Common myeloid progenitor, CD34-positive (primary cell): ENCODE data around the gene KDM3B.

Experiments
- CTCF ChIA-PET: fragments of 350-600 bp; sonication (Branson Sonifier 250); formaldehyde crosslinking; loops from one replicate; lab custom pipeline; 2021; ENCODE audit warnings: antibody characterized with exemption; lab: Charles Lee
- POLR2A ChIA-PET: fragments of 350-600 bp; sonication (Branson Sonifier 250); formaldehyde crosslinking; loops from one replicate; lab custom pipeline; 2021; ENCODE audit warnings: antibody characterized with exemption; lab: Charles Lee
- DNase-seq, 3 donors: peaks; one replicate each; pipeline versions ENCODE4 v3.0.0 to v3.0.0-alpha.2; 2013
- H3K27ac ChIP-seq, 2 experiments: 1 replicate in 1 of 2; 2 replicates in 1 of 2; pipeline ENCODE4 v1.7.0; 2013; ENCODE audit warnings: inconsistent platforms in 2 of 2, low read length in 2 of 2, mild to moderate bottlenecking in 2 of 2, low read depth in 1 of 2, moderate library complexity in 1 of 2; ENCODE audit not compliant: severe bottlenecking in 2 of 2, insufficient read depth in 1 of 2, poor library complexity in 1 of 2
- H3K27me3 ChIP-seq, 5 experiments: replicated peaks in 2 of 5; 1 replicate in 3 of 5; 2 replicates in 2 of 5; pipeline versions ENCODE4 v1.6.1 to v1.7.0; 2013; ENCODE audit warnings: low read length in 4 of 5, mild to moderate bottlenecking in 2 of 5, moderate library complexity in 2 of 5, inconsistent platforms in 1 of 5; ENCODE audit not compliant: insufficient read depth in 5 of 5, control insufficient read depth in 4 of 5
- H3K36me3 ChIP-seq, 4 experiments: 1 replicate in 2 of 4; 2 replicates in 2 of 4; pipeline versions ENCODE4 v1.6.1 to v1.7.0; 2013; ENCODE audit warnings: low read length in 3 of 4, control low read depth in 1 of 4, mild to moderate bottlenecking in 1 of 4; ENCODE audit not compliant: control insufficient read depth in 4 of 4, insufficient read depth in 4 of 4
- H3K4me1 ChIP-seq, 4 experiments: 1 replicate in 3 of 4; 2 replicates in 1 of 4; pipeline versions ENCODE4 v1.6.1 to v1.7.1; 2013; ENCODE audit warnings: low read length in 3 of 4, mild to moderate bottlenecking in 3 of 4, control low read depth in 1 of 4, inconsistent platforms in 1 of 4, moderate library complexity in 1 of 4; ENCODE audit not compliant: control insufficient read depth in 4 of 4, insufficient read depth in 4 of 4; ENCODE audit errors: control extremely low read depth in 1 of 4
- H3K4me3 ChIP-seq, 7 experiments: 1 replicate in 4 of 7; 2 replicates in 3 of 7; pipeline versions ENCODE4 v1.5.1 to v1.7.0; 2013; ENCODE audit warnings: mild to moderate bottlenecking in 7 of 7, low read length in 6 of 7, moderate library complexity in 6 of 7, inconsistent platforms in 2 of 7, low read depth in 2 of 7, control low read depth in 1 of 7; ENCODE audit not compliant: insufficient read depth in 4 of 7, control insufficient read depth in 1 of 7; ENCODE audit errors: extremely low read depth in 1 of 7
- H3K9me3 ChIP-seq, 5 experiments: 1 replicate in 4 of 5; 2 replicates in 1 of 5; pipeline versions ENCODE4 v1.6.1 to v1.7.1; 2013; ENCODE audit warnings: low read length in 4 of 5, mild to moderate bottlenecking in 2 of 5, inconsistent platforms in 1 of 5, low read depth in 1 of 5, moderate library complexity in 1 of 5; ENCODE audit not compliant: control insufficient read depth in 4 of 5, insufficient read depth in 2 of 5; ENCODE audit errors: control extremely low read depth in 1 of 5
- WGBS: methylation state at CpG from one replicate; pipeline ENCODE4 v1.1.5; 2013; ENCODE audit not compliant: insufficient coverage; 5-methylcytosine and 5-hydroxymethylcytosine counted together

KDM3B gene

GRCh38 chr5:138366632-138367382 is 14.3 kb downstream of the KDM3B start:
- Histone ChIP-seq H3K27me3 (no peaks in the 10 kb centered on the region), H3K36me3 (peaks cover 0 to 1% (median 0%) of the 10 kb centered on the region in 4 experiments), H3K4me1 (peaks cover 13 to 38% (median 24%) of the 10 kb centered on the region in 4 experiments), H3K4me3 (no peak overlapping the region), H3K9me3 (no peaks in the 10 kb centered on the region), H3K27ac (peak overlapping the region in 1 of 2 experiments; percentile 25)
- WGBS, result 86% methylated on average over 1 of the region's 4 CpGs
- ChIA-PET POLR2A (interaction anchor here (0.7 kb wide), 1 partner anchor 11 kb away, joined by 3 read pairs; no protein-coding TSS in a partner anchor), CTCF (interaction anchor here (1.0 to 10.5 kb wide), 2 partner anchors 14 to 43 kb away, joined by 3 to 125 read pairs; partner anchors contain the start of gene KDM3B)
- DNase-seq, result no peak

- Histone ChIP-seq H3K9me3 (no peaks in the 10 kb centered on the region), H3K4me1 (peaks cover 13 to 38% (median 24%) of the 10 kb centered on the region in 4 experiments), H3K4me3 (peak overlapping the region in 3 of 7 experiments; percentile 5 to 48 (median 41)), H3K27me3 (no peaks in the 10 kb centered on the region), H3K27ac (peak overlapping the region in 1 of 2 experiments; percentile 68), H3K36me3 (peaks cover 0 to 11% (median 3%) of the 10 kb centered on the region in 4 experiments)
- ChIA-PET POLR2A (interaction anchor here (1.9 to 2.6 kb wide), 2 partner anchors 15 to 31 kb away, joined by 8 to 11 read pairs; partner anchors contain the start of gene FAM53C), CTCF (interaction anchor here (0.9 to 10.5 kb wide), 8 partner anchors 9 to 51 kb away, joined by 3 to 125 read pairs (median 4); partner anchors contain the start of gene KDM3B)
- peak in 2 of 3 donors; percentile 64 to 76 for DNase-seq
- WGBS, result 69% methylated on average over 5 of the region's 5 CpGs
These were observed 16.8 kb downstream of the KDM3B start for GRCh38 chr5:138369261-138369660.

GRCh38 chr5:138369706-138370105 is 17.2 kb downstream of the KDM3B start:
- WGBS, result no CpG with 5 or more reads among the region's 2 CpGs
- CTCF ChIA-PET, result interaction anchor here (0.9 to 10.5 kb wide), 8 partner anchors 9 to 51 kb away, joined by 3 to 125 read pairs (median 4); partner anchors contain the start of genes FAM53C and KDM3B
- no peaks in the 10 kb centered on the region for H3K27me3 ChIP-seq
- peak overlapping the region in 1 of 2 experiments; percentile 68 for H3K27ac ChIP-seq
- no peaks in the 10 kb centered on the region for H3K9me3 ChIP-seq
- POLR2A ChIA-PET, result interaction anchor here (1.5 to 2.6 kb wide), 3 partner anchors 16 to 31 kb away, joined by 5 to 11 read pairs (median 8); partner anchors contain the start of gene FAM53C
- peak overlapping the region in 3 of 7 experiments; percentile 5 to 48 (median 41) for H3K4me3 ChIP-seq
- DNase-seq, result peak; percentile 22 to 72 (median 68)
- peaks cover 13 to 38% (median 24%) of the 10 kb centered on the region in 4 experiments for H3K4me1 ChIP-seq
- peaks cover 0 to 15% (median 5%) of the 10 kb centered on the region in 4 experiments for H3K36me3 ChIP-seq

GRCh38 chr5:138370537-138370936 is 18.1 kb downstream of the KDM3B start:
- no peak overlapping the region for H3K4me3 ChIP-seq
- no peaks in the 10 kb centered on the region for H3K27me3 ChIP-seq
- CTCF ChIA-PET, result interaction anchor here (1.2 to 10.5 kb wide), 5 partner anchors 14 to 50 kb away, joined by 3 to 125 read pairs (median 5); partner anchors contain the start of genes FAM53C and KDM3B
- no peaks in the 10 kb centered on the region for H3K9me3 ChIP-seq
- H3K36me3 ChIP-seq, result peaks cover 0 to 21% (median 7%) of the 10 kb centered on the region in 4 experiments
- peak in 2 of 3 donors; percentile 45 to 66 for DNase-seq
- POLR2A ChIA-PET, result interaction anchor here (1.5 to 2.6 kb wide), 2 partner anchors 21 to 32 kb away, joined by 5 to 8 read pairs; partner anchors contain the start of gene FAM53C
- WGBS, result 84% methylated on average over 3 of the region's 3 CpGs
- no peak overlapping the region for H3K27ac ChIP-seq
- peaks cover 13 to 38% (median 24%) of the 10 kb centered on the region in 4 experiments for H3K4me1 ChIP-seq

GRCh38 chr5:138371454-138371853 is 19.0 kb downstream of the KDM3B start:
- Histone ChIP-seq H3K4me3 (no peak overlapping the region), H3K27me3 (no peaks in the 10 kb centered on the region), H3K4me1 (peaks cover 13 to 35% (median 23%) of the 10 kb centered on the region in 4 experiments), H3K36me3 (peaks cover 3 to 27% (median 11%) of the 10 kb centered on the region in 4 experiments), H3K27ac (no peak overlapping the region), H3K9me3 (no peaks in the 10 kb centered on the region)
- ChIA-PET POLR2A (no interaction called here), CTCF (interaction anchor here (1.1 to 10.5 kb wide), 4 partner anchors 14 to 37 kb away, joined by 3 to 125 read pairs (median 6); partner anchors contain the start of gene KDM3B)
- no peak for DNase-seq
- WGBS, result 100% methylated on average over 1 of the region's 2 CpGs

GRCh38 chr5:138372225-138372624 is 19.7 kb downstream of the KDM3B start:
- H3K4me1 ChIP-seq, result peaks cover 13 to 33% (median 20%) of the 10 kb centered on the region in 4 experiments
- no CpG with 5 or more reads among the region's 1 CpG for WGBS

More at GRCh38 chr5:138372225-138372624, 19.7 kb downstream of the KDM3B start:
- H3K9me3 ChIP-seq, result no peaks in the 10 kb centered on the region
- no peak overlapping the region for H3K27ac ChIP-seq
- no peak overlapping the region for H3K4me3 ChIP-seq
- H3K27me3 ChIP-seq, result no peaks in the 10 kb centered on the region
- CTCF ChIA-PET, result interaction anchor here (0.8 to 10.5 kb wide), 4 partner anchors 14 to 55 kb away, joined by 3 to 125 read pairs (median 6); partner anchors contain the start of gene KDM3B
- DNase-seq, result no peak
- peaks cover 5 to 33% (median 17%) of the 10 kb centered on the region in 4 experiments for H3K36me3 ChIP-seq
- POLR2A ChIA-PET, result no interaction called here
